ENCODE data around the gene DDX43.

Gene DDX43

GRCh38 chr6:73393278-73393677 lies 1.4 kb upstream of the DDX43 start:
- TF ChIP-seq EZH2 (IDR thresholded peaks at IDR 0.05; ENCODE audit: borderline replicate concordance, low read length) (no peak), CTCF (IDR thresholded peaks at IDR 0.05; ENCODE audit: low read length) (no peak)
- Histone ChIP-seq H3K9me3 (ENCODE audit: low read length) (no peaks in the 10 kb centered on the region), H3K9ac (ENCODE audit: low read length) (no peak overlapping the region), H3K27me3 (ENCODE audit: insufficient read depth, low read length) (no peaks in the 10 kb centered on the region), H3K36me3 (ENCODE audit: insufficient read depth, low read length) (no peaks in the 10 kb centered on the region), H3K9me2 (ENCODE audit: low read depth, low read length) (no peaks in the 10 kb centered on the region), H3K79me2 (ENCODE audit: insufficient read depth, low read length) (no peaks in the 10 kb centered on the region), H3K4me2 (ENCODE audit: low read length) (no peak overlapping the region), H3K4me3 (ENCODE audit: low read depth, low read length, poor library complexity, severe bottlenecking) (no peak overlapping the region), H4K20me1 (ENCODE audit: insufficient read depth, low read length) (no peaks in the 10 kb centered on the region), H3F3A (ENCODE audit: insufficient read depth, low read length) (no peaks in the 10 kb centered on the region), H2AFZ (ENCODE audit: low read length) (no peak overlapping the region), H3K27ac (ENCODE audit: low read depth, low read length, poor library complexity, severe bottlenecking) (no peak overlapping the region), H3K4me1 (ENCODE audit: insufficient read depth, low read length, severe bottlenecking) (peaks cover 11% of the 10 kb centered on the region)

GRCh38 chr6:73395875-73396274 lies 1.2 kb downstream of the DDX43 start:
- Histone ChIP-seq H3K27ac (ENCODE audit: low read depth, low read length, poor library complexity, severe bottlenecking) (no peak overlapping the region), H3K79me2 (ENCODE audit: insufficient read depth, low read length) (no peaks in the 10 kb centered on the region), H2AFZ (ENCODE audit: low read length) (no peak overlapping the region), H3K36me3 (ENCODE audit: insufficient read depth, low read length) (no peaks in the 10 kb centered on the region), H3F3A (ENCODE audit: insufficient read depth, low read length) (no peaks in the 10 kb centered on the region), H3K4me3 (ENCODE audit: low read depth, low read length, poor library complexity, severe bottlenecking) (no peak overlapping the region), H3K9me2 (ENCODE audit: low read depth, low read length) (no peaks in the 10 kb centered on the region), H3K9me3 (ENCODE audit: low read length) (no peaks in the 10 kb centered on the region), H3K27me3 (ENCODE audit: insufficient read depth, low read length) (no peaks in the 10 kb centered on the region), H3K9ac (ENCODE audit: low read length) (no peak overlapping the region), H3K4me1 (ENCODE audit: insufficient read depth, low read length, severe bottlenecking) (no peaks in the 10 kb centered on the region), H4K20me1 (ENCODE audit: insufficient read depth, low read length) (no peaks in the 10 kb centered on the region), H3K4me2 (ENCODE audit: low read length) (no peak overlapping the region)
- TF ChIP-seq EZH2 (IDR thresholded peaks at IDR 0.05; ENCODE audit: borderline replicate concordance, low read length) (no peak), CTCF (IDR thresholded peaks at IDR 0.05; ENCODE audit: low read length) (no peak)

GRCh38 chr6:73400656-73401055 lies 6.0 kb downstream of the DDX43 start:
- TF ChIP-seq CTCF (IDR thresholded peaks at IDR 0.05; ENCODE audit: low read length) (no peak), EZH2 (IDR thresholded peaks at IDR 0.05; ENCODE audit: borderline replicate concordance, low read length) (no peak)
- H3K4me1 ChIP-seq (ENCODE audit: insufficient read depth, low read length, severe bottlenecking) = no peaks in the 10 kb centered on the region
- no peaks in the 10 kb centered on the region for H3F3A ChIP-seq (ENCODE audit: insufficient read depth, low read length)
- H3K9ac ChIP-seq (ENCODE audit: low read length) = no peak overlapping the region
- no peak overlapping the region for H3K4me2 ChIP-seq (ENCODE audit: low read length)
- no peak overlapping the region for H2AFZ ChIP-seq (ENCODE audit: low read length)
- H3K9me3 ChIP-seq (ENCODE audit: low read length) = no peaks in the 10 kb centered on the region
- no peaks in the 10 kb centered on the region for H3K9me2 ChIP-seq (ENCODE audit: low read depth, low read length)
- H4K20me1 ChIP-seq (ENCODE audit: insufficient read depth, low read length) = no peaks in the 10 kb centered on the region
- H3K36me3 ChIP-seq (ENCODE audit: insufficient read depth, low read length) = no peaks in the 10 kb centered on the region
- H3K27me3 ChIP-seq (ENCODE audit: insufficient read depth, low read length) = no peaks in the 10 kb centered on the region
- H3K79me2 ChIP-seq (ENCODE audit: insufficient read depth, low read length) = no peaks in the 10 kb centered on the region
- no peak overlapping the region for H3K4me3 ChIP-seq (ENCODE audit: low read depth, low read length, poor library complexity, severe bottlenecking)
- no peak overlapping the region for H3K27ac ChIP-seq (ENCODE audit: low read depth, low read length, poor library complexity, severe bottlenecking)

Measured in OCI-LY1 (cell line).